Activated CD4-positive, alpha-beta T cell treated with anti-CD3 and anti-CD28 coated beads for 36 hours (primary cell): ENCODE results near the gene CCT6A. TPM values are rescaled to one million over a fixed set of nuclear protein-coding genes. Genes with fewer than 3 reads are reported as not detected.
"Not testable (repeated sequence)": the region's sequence is repeated elsewhere in the genome, so short reads cannot be mapped to it uniquely, and the experiment has no call there.

Experiments
- ATAC-seq: fragments of 200-7000 bp; cut with Tn5 transposase; one replicate; pipeline ENCODE4 v1.10.0; 2021; ENCODE audit warnings: mild to moderate bottlenecking, moderate library complexity
- CTCF ChIA-PET: fragments of 350-600 bp; sonication (Branson Sonifier 250); formaldehyde crosslinking; loops from one replicate; lab custom pipeline; 2021; ENCODE audit warnings: antibody characterized with exemption; lab: Charles Lee
- POLR2A ChIA-PET: fragments of 350-600 bp; sonication (Branson Sonifier 250); formaldehyde crosslinking; loops from one replicate; lab custom pipeline; 2021; ENCODE audit warnings: antibody characterized with exemption, inconsistent platforms; lab: Charles Lee
- DNase-seq: peaks from one replicate; pipeline ENCODE4 v3.0.0-alpha.2; 2020
- H3K27ac Mint-ChIP-seq: one replicate; pipeline ENCODE4 v1.8.0; 2021; ENCODE audit warnings: mixed read lengths
- H3K27me3 Mint-ChIP-seq: one replicate; pipeline ENCODE4 v1.8.0; 2021; ENCODE audit warnings: mixed read lengths
- H3K36me3 Mint-ChIP-seq: one replicate; pipeline ENCODE4 v1.8.0; 2021; ENCODE audit warnings: low read depth, mixed read lengths
- H3K4me1 Mint-ChIP-seq: one replicate; pipeline ENCODE4 v1.8.0; 2021; ENCODE audit warnings: mixed read lengths
- H3K4me3 Mint-ChIP-seq: one replicate; pipeline ENCODE4 v1.8.0; 2021; ENCODE audit warnings: mild to moderate bottlenecking, moderate library complexity, mixed read lengths
- H3K9me3 Mint-ChIP-seq: one replicate; pipeline ENCODE4 v1.8.0; 2021; ENCODE audit warnings: low read depth, mixed read lengths
- intact Hi-C, 2 experiments: fragments of 100-400 bp; cut with DNase I in 1 of 2; cut with micrococcal nuclease in 1 of 2; formaldehyde crosslinking; loops; one replicate each; pipeline versions ENCODE4 v1.14.2 to v1.15.1; 2022 to 2024; cut with DNase I, micrococcal nuclease
- total RNA-seq, 2 experiments: library from RNA; stranded (reverse); gene quantifications; one replicate each; pipeline ENCODE4 v1.2.3, GENCODE V29; 2021

Gene CCT6A
- total RNA-seq, 2 experiments from 2014 or later = 182 to 237 TPM

- Mint-ChIP-seq H3K27ac (no peak overlapping the region), H3K27me3 (no peaks in the 10 kb centered on the region), H3K9me3 (no peaks in the 10 kb centered on the region), H3K36me3 (peaks cover 41% of the 10 kb centered on the region), H3K4me1 (peaks cover 8% of the 10 kb centered on the region), H3K4me3 (no peak overlapping the region)
- intact Hi-C loops = no loop called here
- CTCF ChIA-PET = no interaction called here
- DNase-seq (no peak), ATAC-seq (no peak)
- POLR2A ChIA-PET = no interaction called here
Observed at GRCh38 chr7:56099653-56100052, 48.1 kb downstream of the CCT6A start.

DNA sequence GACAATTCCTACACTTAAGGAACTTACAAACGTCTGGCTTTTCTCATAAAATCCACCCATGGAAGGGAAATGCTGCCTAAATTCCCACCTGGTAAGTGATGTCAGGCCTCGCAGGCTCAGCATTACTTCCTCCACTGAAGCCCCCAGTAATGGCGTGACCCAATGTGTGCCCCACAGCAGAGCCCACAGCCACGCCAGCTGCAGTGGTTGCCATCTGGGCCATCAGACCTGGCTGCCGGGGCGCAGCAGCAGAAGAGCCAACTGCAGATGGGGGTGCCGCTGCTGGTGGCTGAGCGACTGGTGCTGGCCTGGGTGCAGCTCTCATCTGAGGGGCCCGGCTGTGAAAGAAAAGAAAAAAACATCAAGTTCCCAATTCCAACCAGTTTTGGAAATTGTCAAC lies 52.6 kb downstream of the CCT6A start:
- ChIA-PET CTCF (interaction anchor here (0.6 kb wide), 1 partner anchor 20 kb away, joined by 3 read pairs; no protein-coding TSS in a partner anchor), POLR2A (interaction anchor here (1.1 kb wide), 1 partner anchor 25 kb away, joined by 3 read pairs; no protein-coding TSS in a partner anchor)
- ATAC-seq, DNase-seq, H3K27ac Mint-ChIP-seq, H3K27me3 Mint-ChIP-seq, intact Hi-C loops, H3K9me3 Mint-ChIP-seq: not testable (repeated sequence)
- Mint-ChIP-seq H3K4me1 (peaks cover 32% of the 10 kb centered on the region), H3K36me3 (peaks cover 55% of the 10 kb centered on the region), H3K4me3 (peak overlapping the region; percentile 90)

DNA sequence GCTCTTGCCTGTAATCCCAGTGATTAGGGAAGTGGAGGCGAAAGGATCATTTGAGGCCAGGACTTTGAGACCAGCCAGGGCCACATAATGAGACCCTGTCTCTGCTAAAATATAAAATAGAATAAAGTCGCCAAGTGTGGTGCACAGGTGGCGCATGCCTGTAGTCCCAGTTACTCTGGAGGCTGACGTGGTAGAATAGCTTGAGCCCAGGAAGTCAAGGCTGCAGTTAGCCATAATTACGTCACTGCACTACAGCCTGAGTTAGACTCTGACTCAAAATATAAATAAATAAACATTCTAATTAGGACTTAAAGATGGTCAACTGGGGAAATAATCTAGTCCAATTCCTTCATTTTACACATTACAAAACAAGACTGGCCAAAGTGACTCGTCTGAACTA lies 53.9 kb downstream of the CCT6A start:
- no peaks in the 10 kb centered on the region for H3K27me3 Mint-ChIP-seq
- H3K4me3 Mint-ChIP-seq = peak overlapping the region; percentile 90
- peak overlapping the region; percentile 99 for H3K27ac Mint-ChIP-seq
- intact Hi-C loops = loop anchor here in 1 of 2 experiments (5.0 kb wide), 2 partner anchors 153 to 218 kb away; partner anchors contain the start of genes MRPS17 and ZNF713
- ChIA-PET POLR2A (interaction anchor here (0.6 to 0.9 kb wide), 3 partner anchors 11 to 572 kb away, joined by 3 read pairs; partner anchors contain the start of gene PSPH), CTCF (interaction anchor here (1.0 to 1.5 kb wide), 4 partner anchors 31 to 140 kb away, joined by 3 to 6 read pairs (median 4); partner anchors contain the start of gene SUMF2)
- peaks cover 4% of the 10 kb centered on the region for H3K9me3 Mint-ChIP-seq
- H3K4me1 Mint-ChIP-seq = peaks cover 34% of the 10 kb centered on the region
- ATAC-seq (peak; percentile 35), DNase-seq (peak; percentile 56)
- H3K36me3 Mint-ChIP-seq = peaks cover 50% of the 10 kb centered on the region

- intact Hi-C loops = loop anchor here (1.0 to 5.0 kb wide), 10 partner anchors 42 to 1347 kb away; partner anchors contain the start of genes CCT6A (in 2 of the 2), MRPS17 (in 2 of the 2), PSPH (in 2 of the 2) and SUMF2 (in 2 of the 2)
- POLR2A ChIA-PET = interaction anchor here (0.6 to 0.9 kb wide), 3 partner anchors 12 to 573 kb away, joined by 3 read pairs; partner anchors contain the start of gene PSPH
- Mint-ChIP-seq H3K4me3 (peak within 1 kb of the TSS; percentile 90), H3K27me3 (no peaks in the 10 kb centered on the region), H3K9me3 (peaks cover 4% of the 10 kb centered on the region), H3K27ac (peak within 1 kb of the TSS; percentile 99), H3K36me3 (peaks cover 41% of the 10 kb centered on the region), H3K4me1 (peaks cover 37% of the 10 kb centered on the region)
- ATAC-seq = peak; percentile 98
- DNase-seq = peak; percentile 96
- CTCF ChIA-PET = interaction anchor here (0.7 to 1.5 kb wide), 7 partner anchors 9 to 365 kb away, joined by 3 to 6 read pairs (median 3); partner anchors contain the start of gene SUMF2
Observed at GRCh38 chr7:56106108-56107073, 54.8 kb downstream of the CCT6A start, which contains the start of gene CHCHD2. Gene CHCHD2, minus strand, starts transcription at chr7:56106476. Its CDS starts 63 bp downstream, at chr7:56106413.

DNA sequence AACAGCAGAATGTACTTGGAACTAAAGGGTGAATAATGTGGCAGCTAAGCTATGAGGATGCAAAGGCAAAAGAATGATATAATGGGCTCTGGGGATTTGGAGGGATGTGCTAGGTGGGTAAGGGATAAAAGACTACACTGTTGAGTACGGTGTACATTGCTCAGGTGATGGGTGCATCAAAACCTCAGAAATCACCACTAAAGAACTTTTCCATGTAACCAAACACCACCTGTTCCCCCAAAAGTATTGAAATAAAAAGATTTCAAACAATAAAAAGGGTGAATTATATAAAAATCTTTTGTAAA lies 56.3 kb downstream of the CCT6A start:
- H3K36me3 Mint-ChIP-seq = peaks cover 31% of the 10 kb centered on the region
- peak overlapping the region; percentile 99 for H3K27ac Mint-ChIP-seq
- peaks cover 37% of the 10 kb centered on the region for H3K4me1 Mint-ChIP-seq
- ChIA-PET POLR2A (no interaction called here), CTCF (no interaction called here)
- peak overlapping the region; percentile 90 for H3K4me3 Mint-ChIP-seq
- peaks cover 4% of the 10 kb centered on the region for H3K9me3 Mint-ChIP-seq
- intact Hi-C loops = loop anchor here in 1 of 2 experiments (2.0 to 5.0 kb wide), 4 partner anchors 43 to 221 kb away; partner anchors contain the start of genes CCT6A, MRPS17, PSPH and SUMF2
- DNase-seq (no peak), ATAC-seq (no peak)
- no peaks in the 10 kb centered on the region for H3K27me3 Mint-ChIP-seq

DNA sequence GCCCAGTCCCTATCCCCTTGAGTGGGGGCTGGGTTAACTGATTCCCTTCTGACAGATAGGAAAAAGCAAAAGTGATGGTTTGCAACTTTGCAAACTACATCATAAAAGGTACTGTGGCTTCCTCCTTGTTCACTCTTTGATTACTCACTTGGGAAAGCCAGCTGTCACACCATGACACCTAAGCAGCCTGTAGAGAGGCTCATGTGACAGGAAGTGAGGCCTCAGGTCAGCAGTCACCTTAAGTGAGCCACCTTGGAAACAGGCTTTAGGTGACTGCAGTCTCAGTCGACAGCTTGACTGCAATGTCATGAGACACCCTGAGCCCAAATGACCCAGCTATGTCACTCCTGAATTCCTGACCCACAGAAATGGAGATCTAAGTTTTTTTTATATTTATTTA lies 59.0 kb downstream of the CCT6A start:
- ATAC-seq = peak; percentile 24

DNA sequence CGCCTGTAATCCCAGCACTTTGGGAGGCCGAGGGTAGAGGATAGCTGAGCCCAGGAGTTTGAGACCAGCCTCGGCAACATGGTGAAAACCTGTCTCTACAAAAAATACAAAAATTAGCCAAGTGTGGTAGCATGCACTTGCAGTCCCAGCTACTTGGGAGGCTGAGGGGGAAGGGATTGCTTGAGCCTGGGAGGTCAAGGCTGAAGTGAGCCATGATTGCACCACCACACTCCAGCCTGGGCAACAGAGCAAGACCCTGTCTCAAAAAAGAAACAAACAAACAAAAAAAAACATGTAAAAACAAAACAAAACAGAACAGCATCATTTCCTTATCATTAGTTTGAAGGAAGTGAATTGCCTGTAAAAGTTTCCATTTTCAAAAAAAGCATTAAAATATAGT lies 60.7 kb downstream of the CCT6A start:
- H3K27ac Mint-ChIP-seq, intact Hi-C loops, H3K9me3 Mint-ChIP-seq, H3K27me3 Mint-ChIP-seq, H3K4me3 Mint-ChIP-seq, POLR2A ChIA-PET, DNase-seq, ATAC-seq, CTCF ChIA-PET, H3K36me3 Mint-ChIP-seq: not testable (repeated sequence)
- H3K4me1 Mint-ChIP-seq = peaks cover 12% of the 10 kb centered on the region

More for the DNA sequence above, 59.0 kb downstream of the CCT6A start:
- peaks cover 4% of the 10 kb centered on the region for H3K9me3 Mint-ChIP-seq
- ChIA-PET POLR2A (no interaction called here), CTCF (no interaction called here)
- no peak overlapping the region for H3K27ac Mint-ChIP-seq
- no peak overlapping the region for H3K4me3 Mint-ChIP-seq
- peaks cover 13% of the 10 kb centered on the region for H3K36me3 Mint-ChIP-seq
- intact Hi-C loops = no loop called here
- peak; percentile 47 for DNase-seq
- no peaks in the 10 kb centered on the region for H3K27me3 Mint-ChIP-seq
- peaks cover 21% of the 10 kb centered on the region for H3K4me1 Mint-ChIP-seq

Other genes starting within 250 kb of the CCT6A start
- gene SEPTIN14, start 189.0 kb upstream of the CCT6A start, total RNA-seq = not detected
- gene ZNF713, start 164.3 kb upstream of the CCT6A start, total RNA-seq = 1 to 10 TPM; 1.2 to 2.2 TPM
- 10 to 100 TPM; 16.6 to 26.8 TPM for gene MRPS17, start 99.9 kb upstream of the CCT6A start, total RNA-seq
- 10 to 100 TPM; 60.5 to 69.8 TPM for gene NIPSNAP2, start 87.2 kb upstream of the CCT6A start, total RNA-seq
- gene PSPH, start 321 bp upstream of the CCT6A start, total RNA-seq = 10 to 100 TPM; 24.4 to 30.3 TPM
- gene SUMF2, start 12.5 kb downstream of the CCT6A start, total RNA-seq = 100 to 1,000 TPM; 117 to 128 TPM
- gene PHKG1, start 41.2 kb downstream of the CCT6A start, total RNA-seq = 1 to 10 TPM; 1.2 to 1.6 TPM
- 100 to 1,000 TPM; 537 to 693 TPM for gene CHCHD2, start 54.7 kb downstream of the CCT6A start, total RNA-seq
- not detected for gene NUPR2, start 64.7 kb downstream of the CCT6A start, total RNA-seq